H1 (cell line): Measurements from ENCODE around the gene RPSA. TPM values are rescaled to one million over a fixed set of nuclear protein-coding genes. Genes with fewer than 3 reads are reported as not detected.

ENCODE experiments used
- CTCF ChIA-PET: fragments of 300-600 bp; sonication (Branson Sonifier 250); formaldehyde crosslinking; loops from one replicate; lab custom pipeline; 2021; ENCODE audit not compliant: partially characterized antibody; lab: Charles Lee
- POLR2A ChIA-PET: fragments of 300-600 bp; sonication (Branson Sonifier 250); formaldehyde crosslinking; loops from one replicate; lab custom pipeline; 2021; ENCODE audit warnings: inconsistent platforms; ENCODE audit not compliant: partially characterized antibody; lab: Charles Lee
- DNase-seq, 2 experiments: peaks; one replicate each; pipeline versions ENCODE4 v3.0.0 to v3.0.0-alpha.2; 2010 to 2022; ENCODE audit warnings: low spot score in 2 of 2, low read depth in 1 of 2, mixed read lengths in 1 of 2
- FAIRE-seq: peaks from 2 replicates; lab custom pipeline; 2011; peaks lifted over from hg19 to GRCh38; lab: Jason Lieb, UNC
- H2AFZ ChIP-seq: 2 replicates; pipeline ENCODE4 v1.8.1; 2012; ENCODE audit warnings: low read length, inconsistent platforms
- H2AK5ac ChIP-seq: 2 replicates; pipeline ENCODE4 v1.6.1; 2013; ENCODE audit warnings: low read depth, low read length
- H2BK120ac ChIP-seq: replicated peaks from 2 replicates; pipeline ENCODE3; 2013; ENCODE audit warnings: low read depth, low read length, inconsistent platforms
- H2BK12ac ChIP-seq: 2 replicates; pipeline ENCODE4 v1.6.1; 2013; ENCODE audit warnings: low read depth, low read length
- H2BK15ac ChIP-seq: 2 replicates; pipeline ENCODE4 v1.6.1; 2013; ENCODE audit warnings: low read length
- H2BK20ac ChIP-seq: 2 replicates; pipeline ENCODE4 v1.6.1; 2013; ENCODE audit warnings: low read length
- H2BK5ac ChIP-seq: 2 replicates; pipeline ENCODE4 v1.6.1; 2013; ENCODE audit warnings: low read depth, low read length
- H3K14ac ChIP-seq: 2 replicates; pipeline ENCODE4 v1.6.1; 2013; ENCODE audit warnings: inconsistent platforms; ENCODE audit not compliant: insufficient read length
- H3K18ac ChIP-seq: 2 replicates; pipeline ENCODE4 v1.6.1; 2013; ENCODE audit warnings: low read length; ENCODE audit errors: extremely low read depth
- H3K23ac ChIP-seq: 2 replicates; pipeline ENCODE4 v1.6.1; 2013; ENCODE audit warnings: inconsistent platforms; ENCODE audit not compliant: insufficient read length
- H3K23me2 ChIP-seq: 2 replicates; pipeline ENCODE4 v1.6.1; 2013; ENCODE audit warnings: low read depth, low read length
- H3K27ac ChIP-seq: 2 replicates; pipeline ENCODE4 v1.6.1; 2011; ENCODE audit warnings: low read depth, low read length, inconsistent platforms
- H3K27me3 ChIP-seq, 4 experiments: replicated peaks in 1 of 4; 1 replicate in 1 of 4; 2 replicates in 3 of 4; pipeline versions ENCODE4 v1.6.1 to v1.8.1; 2011 to 2013; ENCODE audit warnings: low read length in 3 of 4, mild to moderate bottlenecking in 3 of 4, inconsistent platforms in 2 of 4, mixed read lengths in 2 of 4, moderate library complexity in 1 of 4; ENCODE audit not compliant: control insufficient read depth in 3 of 4, insufficient read depth in 3 of 4; ENCODE audit errors: extremely low read depth in 1 of 4
- H3K36me3 ChIP-seq, 4 experiments: 2 replicates each; pipeline versions ENCODE4 v1.6.1 to v1.8.1; 2011 to 2013; ENCODE audit warnings: mild to moderate bottlenecking in 4 of 4, low read length in 3 of 4, moderate library complexity in 2 of 4, control low read depth in 1 of 4, inconsistent platforms in 1 of 4; ENCODE audit not compliant: insufficient read depth in 4 of 4, control insufficient read depth in 2 of 4
- H3K4ac ChIP-seq: replicated peaks from 2 replicates; pipeline ENCODE3; 2013; ENCODE audit warnings: low read length, low read depth, mixed read lengths, inconsistent platforms; ENCODE audit not compliant: insufficient read length
- H3K4me1 ChIP-seq, 4 experiments: replicated peaks in 1 of 4; 1 replicate in 1 of 4; 2 replicates in 3 of 4; pipeline versions ENCODE4 v1.6.1 to v1.8.1; 2011 to 2013; ENCODE audit warnings: low read length in 3 of 4, inconsistent platforms in 2 of 4, mixed read lengths in 1 of 4; ENCODE audit not compliant: insufficient read depth in 4 of 4, control insufficient read depth in 3 of 4
- H3K4me2 ChIP-seq, 2 experiments: 2 replicates each; pipeline versions ENCODE4 v1.6.1 to v1.8.1; 2011 to 2013; ENCODE audit warnings: low read depth in 2 of 2, low read length in 2 of 2, control low read depth in 1 of 2, inconsistent platforms in 1 of 2, mild to moderate bottlenecking in 1 of 2; ENCODE audit not compliant: insufficient read depth in 1 of 2
- H3K4me3 ChIP-seq, 4 experiments: fragments of 200-600, 300-600 bp in 1 of 4; sonication (generic), shearing (Covaris generic), sonication (Bioruptor Twin) in 1 of 4; 2 replicates each; pipeline versions ENCODE4 v1.5.1 to v1.8.1; 2011 to 2016; ENCODE audit warnings: low read length in 4 of 4, low read depth in 3 of 4, control low read depth in 2 of 4, inconsistent platforms in 2 of 4, mild to moderate bottlenecking in 2 of 4, mixed read lengths in 1 of 4, moderate library complexity in 1 of 4; ENCODE audit not compliant: insufficient read depth in 2 of 4; ENCODE audit errors: extremely low read depth in 1 of 4
- H3K56ac ChIP-seq: replicated peaks from 2 replicates; pipeline ENCODE3; 2013; ENCODE audit warnings: low read depth, mild to moderate bottlenecking, mixed read lengths, low read length, inconsistent platforms; ENCODE audit not compliant: insufficient read length
- H3K79me1 ChIP-seq: 2 replicates; pipeline ENCODE4 v1.6.1; 2013; ENCODE audit warnings: low read depth, low read length, control low read depth
- H3K79me2 ChIP-seq, 2 experiments: 2 replicates each; pipeline versions ENCODE4 v1.6.1 to v1.8.1; 2012 to 2013; ENCODE audit warnings: low read length in 2 of 2, mild to moderate bottlenecking in 2 of 2, inconsistent platforms in 1 of 2; ENCODE audit not compliant: insufficient read depth in 2 of 2, control insufficient read depth in 1 of 2
- H3K9ac ChIP-seq, 4 experiments: replicated peaks in 1 of 4; 1 replicate in 1 of 4; 2 replicates in 3 of 4; pipeline versions ENCODE4 v1.6.1 to v1.8.1; 2011 to 2013; ENCODE audit warnings: low read depth in 3 of 4, low read length in 3 of 4, control low read depth in 2 of 4, mild to moderate bottlenecking in 2 of 4, moderate library complexity in 2 of 4, inconsistent platforms in 1 of 4; ENCODE audit errors: extremely low read depth in 1 of 4
- H3K9me3 ChIP-seq, 2 experiments: 2 replicates each; pipeline versions ENCODE4 v1.6.1 to v1.8.1; 2012 to 2013; ENCODE audit warnings: mild to moderate bottlenecking in 2 of 2, moderate library complexity in 2 of 2, control low read depth in 1 of 2, inconsistent platforms in 1 of 2, low read depth in 1 of 2, low read length in 1 of 2, mixed read lengths in 1 of 2; ENCODE audit not compliant: insufficient read depth in 2 of 2
- H4K20me1 ChIP-seq, 2 experiments: replicated peaks in 1 of 2; 2 replicates each; pipeline versions ENCODE3 to v1.8.1; 2011 to 2013; ENCODE audit warnings: inconsistent platforms in 2 of 2, low read length in 2 of 2, mild to moderate bottlenecking in 1 of 2; ENCODE audit not compliant: insufficient read depth in 2 of 2, control insufficient read depth in 1 of 2
- H4K5ac ChIP-seq: 2 replicates; pipeline ENCODE4 v1.6.1; 2013; ENCODE audit warnings: low read length, low read depth, mixed read lengths, inconsistent platforms; ENCODE audit not compliant: insufficient read length
- H4K8ac ChIP-seq: 2 replicates; pipeline ENCODE4 v1.8.0; 2013; ENCODE audit warnings: mild to moderate bottlenecking, moderate library complexity, low read length, inconsistent platforms; ENCODE audit not compliant: insufficient read depth; ENCODE audit errors: extremely low read depth
- H4K91ac ChIP-seq: replicated peaks from 2 replicates; pipeline ENCODE3; 2013; ENCODE audit warnings: low read length, mixed read lengths, inconsistent platforms; ENCODE audit not compliant: insufficient read length
- CHD1 ChIP-seq: IDR thresholded peaks from 2 replicates; pipeline ENCODE4 v1.6.1; 2012; ENCODE audit warnings: low read depth, low read length, improper control_type of control experiment
- FOSL1 ChIP-seq: IDR thresholded peaks from 2 replicates; pipeline ENCODE4 v1.6.1; 2011; ENCODE audit warnings: mild to moderate bottlenecking, low read depth, low read length, moderate library complexity; ENCODE audit not compliant: insufficient read depth
- POLR2AphosphoS5 ChIP-seq: IDR thresholded peaks from 2 replicates; pipeline ENCODE4 v1.6.1; 2011; ENCODE audit warnings: low read depth, low read length
- SAP30 ChIP-seq: fragments of 300-600 bp; sonication (generic); IDR thresholded peaks from 2 replicates; pipeline ENCODE4 v1.7.1; 2012; ENCODE audit warnings: low read length, moderate library complexity, mild to moderate bottlenecking, inconsistent platforms; ENCODE audit not compliant: insufficient read depth, insufficient replicate concordance
- SRF ChIP-seq: IDR thresholded peaks from 2 replicates; pipeline ENCODE4 v1.6.1; 2011; ENCODE audit warnings: mild to moderate bottlenecking, low read depth, low read length, moderate library complexity
- WGBS, 2 experiments: shearing (Covaris generic) in 1 of 2; methylation state at CpG; one replicate each; pipeline versions ENCODE4 v1.1.6 to v1.1.7; 2013 to 2015; ENCODE audit warnings: low lambda C conversion rate in 2 of 2, mixed read lengths in 2 of 2, inconsistent platforms in 1 of 2, low coverage in 1 of 2, missing lambda C conversion rate in 1 of 2; ENCODE audit not compliant: insufficient replicate concordance in 2 of 2, insufficient coverage in 1 of 2, insufficient read length in 1 of 2; ENCODE audit errors: extremely low coverage in 1 of 2, missing lambda C conversion rate in 1 of 2; 5-methylcytosine and 5-hydroxymethylcytosine counted together
- polyA plus RNA-seq, 7 experiments: library from polyadenylated mRNA; depleted of rRNA in 3 of 7; stranded (reverse) in 5 of 7; unstranded in 2 of 7; fragments of >200 nt in 5 of 7; fragments of 200-250 nt in 2 of 7; gene quantifications; 1 replicate in 5 of 7; 2 replicates in 1 of 7; 4 replicates in 1 of 7; pipeline versions ENCODE4 v1.2.1 to v1.2.3, GENCODE V29; 2011 to 2013; ENCODE audit warnings: missing spikeins in 2 of 7, mixed read lengths in 2 of 7
- total RNA-seq: library from RNA; stranded (reverse); fragmentation: NEBNext Ultra II Directional; extraction: Animal tissue kit (Norgen Biotek cat#: 25700); gene quantifications from 2 replicates; pipeline ENCODE4 v1.2.1, GENCODE V29; 2021

RPSA gene
- total and polyA plus RNA-seq, 2 of the 8 experiments (the other 6 are each of a cell fraction or from before 2014, with no cell fraction given): 2,661 to 7,468 TPM

GRCh38 chr3:39405687-39406367, 693 bp upstream of the RPSA start:
- peaks cover 10 to 14% (median 11%) of the 10 kb centered on the region in 4 experiments for H3K4me1 ChIP-seq
- DNase-seq: no peak
- peak overlapping the region; percentile 88 for H4K5ac ChIP-seq
- peak overlapping the region; percentile 95 for H3K27ac ChIP-seq
- peaks cover 21 to 39% (median 28%) of the 10 kb centered on the region in 4 experiments for H3K36me3 ChIP-seq
- no peak overlapping the region for H3K14ac ChIP-seq
- no peak overlapping the region for H3K23ac ChIP-seq
- FAIRE-seq: no peak
- POLR2A ChIA-PET: interaction anchor here (0.6 to 33.7 kb wide), 20 partner anchors 4 to 773 kb away, joined by 3 to 771 read pairs (median 5); partner anchors contain the start of genes RPSA and SLC25A38
- H3K9ac ChIP-seq: peak overlapping the region; percentile 43 to 98 (median 69)
- H2BK120ac ChIP-seq: peak overlapping the region; percentile 45
- peak overlapping the region; percentile 90 for H4K91ac ChIP-seq
- H2BK15ac ChIP-seq: no peak overlapping the region
- peaks cover 9% of the 10 kb centered on the region for H3K23me2 ChIP-seq
- peak overlapping the region; percentile 11; the same call in 1 of the 2 replicates for H2AK5ac ChIP-seq
- no peak overlapping the region for H3K56ac ChIP-seq
- no peak overlapping the region for H2BK12ac ChIP-seq
- H3K18ac ChIP-seq: peak overlapping the region; percentile 81
- TF ChIP-seq SRF: no peak
- TF ChIP-seq POLR2AphosphoS5: peak; percentile 63; the same call in 1 of the 2 replicates
- peak; percentile 17 for TF ChIP-seq SAP30
- TF ChIP-seq FOSL1: no peak
- peak; percentile 66; the same call in 1 of the 2 replicates for TF ChIP-seq CHD1
- H4K20me1 ChIP-seq: peaks cover 14 to 16% of the 10 kb centered on the region in 2 experiments
- H2AFZ ChIP-seq: no peak overlapping the region
- peak overlapping the region; percentile 91 to 95 for H3K4me2 ChIP-seq
- peak overlapping the region; percentile 98 for H2BK5ac ChIP-seq
- no peaks in the 10 kb centered on the region for H3K9me3 ChIP-seq
- H4K8ac ChIP-seq: peak overlapping the region; percentile 90; the same call in 1 of the 2 replicates
- H3K79me2 ChIP-seq: peaks cover 8 to 38% of the 10 kb centered on the region in 2 experiments; a peak in 3 of 4 replicates
- no peak overlapping the region for H3K4ac ChIP-seq
- H3K79me1 ChIP-seq: 0 out of 2 replicates have a peak, but pooled peaks cover 6% of the 10 kb centered on the region
- no peaks in the 10 kb centered on the region for H3K27me3 ChIP-seq
- CTCF ChIA-PET: interaction anchor here (0.8 to 4.3 kb wide), 7 partner anchors 11 to 227 kb away, joined by 3 to 30 read pairs (median 7); no protein-coding TSS in a partner anchor
- H2BK20ac ChIP-seq: no peak overlapping the region
- WGBS, 2 experiments: 33% methylated on average over 13 of the region's 13 CpGs; no CpG with 5 or more reads in 1 of the 2 experiments
- peak overlapping the region; percentile 68 to 94 (median 86) for H3K4me3 ChIP-seq
